ENCODE measurements around the gene ZNF227. TPM values are rescaled to one million over a fixed set of nuclear protein-coding genes. Genes with fewer than 3 reads are reported as not detected.

The ZNF227 gene
- total and polyA plus RNA-seq, 9 of the 15 experiments (the other 6 are each of a cell fraction or from before 2014, with no cell fraction given), result 3.0 to 15.1 (median 10.0) TPM

DNA sequence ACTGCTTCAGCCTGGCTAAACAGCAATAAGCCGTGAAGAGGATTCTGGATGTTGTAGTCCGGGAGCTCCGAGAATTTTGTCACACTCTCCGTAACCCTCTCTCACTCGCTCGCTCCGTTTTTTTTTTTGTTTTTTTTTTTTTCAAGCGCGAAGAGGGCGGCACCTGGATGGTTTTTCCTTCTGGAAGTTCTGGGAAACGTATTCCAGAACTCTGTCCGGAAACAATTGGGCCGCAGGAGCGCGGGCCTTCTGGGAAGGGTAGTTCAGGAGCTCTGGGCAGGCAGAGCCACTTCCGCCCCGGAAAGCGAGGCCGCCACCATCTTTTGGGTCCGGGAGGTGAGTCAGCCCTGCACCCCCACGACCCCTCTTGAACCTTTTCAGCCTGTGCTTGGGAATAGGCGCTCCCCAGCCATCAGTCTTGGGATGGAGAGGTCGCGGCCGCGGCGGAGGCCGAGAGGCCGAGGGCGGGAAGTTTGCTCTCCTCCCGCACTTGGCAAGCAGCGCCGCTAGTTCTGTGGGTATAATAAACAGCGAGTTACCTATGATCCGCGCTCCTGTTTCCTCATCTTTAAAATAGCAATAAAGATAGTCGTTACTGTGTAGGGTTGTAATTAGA, at the start of gene ZNF227 (continued):
- peak; percentile 81 for TF ChIP-seq RBBP5 (IDR thresholded peaks at IDR 0.05; ENCODE audit: borderline replicate concordance, insufficient read depth, low read length, poor library complexity, severe bottlenecking)
- TF ChIP-seq, protein P1, sequence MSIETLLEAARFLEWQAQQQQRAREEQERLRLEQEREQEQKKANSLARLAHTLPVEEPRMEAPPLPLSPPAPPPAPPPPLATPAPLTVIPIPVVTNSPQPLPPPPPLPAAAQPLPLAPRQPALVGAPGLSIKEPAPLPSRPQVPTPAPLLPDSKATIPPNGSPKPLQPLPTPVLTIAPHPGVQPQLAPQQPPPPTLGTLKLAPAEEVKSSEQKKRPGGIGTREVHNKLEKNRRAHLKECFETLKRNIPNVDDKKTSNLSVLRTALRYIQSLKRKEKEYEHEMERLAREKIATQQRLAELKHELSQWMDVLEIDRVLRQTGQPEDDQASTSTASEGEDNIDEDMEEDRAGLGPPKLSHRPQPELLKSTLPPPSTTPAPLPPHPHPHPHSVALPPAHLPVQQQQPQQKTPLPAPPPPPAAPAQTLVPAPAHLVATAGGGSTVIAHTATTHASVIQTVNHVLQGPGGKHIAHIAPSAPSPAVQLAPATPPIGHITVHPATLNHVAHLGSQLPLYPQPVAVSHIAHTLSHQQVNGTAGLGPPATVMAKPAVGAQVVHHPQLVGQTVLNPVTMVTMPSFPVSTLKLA (conservative IDR thresholded peaks at IDR 0.05), result no peak
- TF ChIP-seq ETV1 (tag; conservative IDR thresholded peaks at IDR 0.05; ENCODE audit: low read depth), result peak; percentile 64
- TF ChIP-seq SOX6 (IDR thresholded peaks at IDR 0.05), result no peak
- TF ChIP-seq, protein P2, sequence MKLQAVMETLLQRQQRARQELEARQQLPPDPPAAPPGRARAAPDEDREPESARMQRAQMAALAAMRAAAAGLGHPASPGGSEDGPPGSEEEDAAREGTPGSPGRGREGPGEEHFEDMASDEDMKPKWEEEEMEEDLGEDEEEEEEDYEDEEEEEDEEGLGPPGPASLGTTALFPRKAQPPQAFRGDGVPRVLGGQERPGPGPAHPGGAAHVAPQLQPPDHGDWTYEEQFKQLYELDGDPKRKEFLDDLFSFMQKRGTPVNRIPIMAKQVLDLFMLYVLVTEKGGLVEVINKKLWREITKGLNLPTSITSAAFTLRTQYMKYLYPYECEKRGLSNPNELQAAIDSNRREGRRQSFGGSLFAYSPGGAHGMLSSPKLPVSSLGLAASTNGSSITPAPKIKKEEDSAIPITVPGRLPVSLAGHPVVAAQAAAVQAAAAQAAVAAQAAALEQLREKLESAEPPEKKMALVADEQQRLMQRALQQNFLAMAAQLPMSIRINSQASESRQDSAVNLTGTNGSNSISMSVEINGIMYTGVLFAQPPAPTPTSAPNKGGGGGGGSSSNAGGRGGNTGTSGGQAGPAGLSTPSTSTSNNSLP (IDR thresholded peaks at IDR 0.05; ENCODE audit: borderline replicate concordance, low read depth, low read length), result no peak
- TF ChIP-seq ZNF316 (IDR thresholded peaks at IDR 0.05), result no peak
- TF ChIP-seq FOSL1 (tag; conservative IDR thresholded peaks at IDR 0.05), result peak; percentile 91
- TF ChIP-seq ZFPM2 (CRISPR knock-in tag; IDR thresholded peaks at IDR 0.05), result no peak
- TF ChIP-seq, protein P3, sequence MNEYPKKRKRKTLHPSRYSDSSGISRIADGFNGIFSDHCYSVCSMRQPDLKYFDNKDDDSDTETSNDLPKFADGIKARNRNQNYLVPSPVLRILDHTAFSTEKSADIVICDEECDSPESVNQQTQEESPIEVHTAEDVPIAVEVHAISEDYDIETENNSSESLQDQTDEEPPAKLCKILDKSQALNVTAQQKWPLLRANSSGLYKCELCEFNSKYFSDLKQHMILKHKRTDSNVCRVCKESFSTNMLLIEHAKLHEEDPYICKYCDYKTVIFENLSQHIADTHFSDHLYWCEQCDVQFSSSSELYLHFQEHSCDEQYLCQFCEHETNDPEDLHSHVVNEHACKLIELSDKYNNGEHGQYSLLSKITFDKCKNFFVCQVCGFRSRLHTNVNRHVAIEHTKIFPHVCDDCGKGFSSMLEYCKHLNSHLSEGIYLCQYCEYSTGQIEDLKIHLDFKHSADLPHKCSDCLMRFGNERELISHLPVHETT (CRISPR knock-in tag; conservative IDR thresholded peaks at IDR 0.05 in 1 of 2, IDR thresholded peaks at IDR 0.05 in 1 of 2), result peak in 1 of 2 experiments; percentile 44; a peak in 1 of 4 replicates
- TF ChIP-seq, protein P4, sequence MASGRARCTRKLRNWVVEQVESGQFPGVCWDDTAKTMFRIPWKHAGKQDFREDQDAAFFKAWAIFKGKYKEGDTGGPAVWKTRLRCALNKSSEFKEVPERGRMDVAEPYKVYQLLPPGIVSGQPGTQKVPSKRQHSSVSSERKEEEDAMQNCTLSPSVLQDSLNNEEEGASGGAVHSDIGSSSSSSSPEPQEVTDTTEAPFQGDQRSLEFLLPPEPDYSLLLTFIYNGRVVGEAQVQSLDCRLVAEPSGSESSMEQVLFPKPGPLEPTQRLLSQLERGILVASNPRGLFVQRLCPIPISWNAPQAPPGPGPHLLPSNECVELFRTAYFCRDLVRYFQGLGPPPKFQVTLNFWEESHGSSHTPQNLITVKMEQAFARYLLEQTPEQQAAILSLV (tag; IDR thresholded peaks at IDR 0.05), result no peak
- no peak for TF ChIP-seq ZNF785 (CRISPR knock-in tag; IDR thresholded peaks at IDR 0.05)
- TF ChIP-seq RB1 (IDR thresholded peaks at IDR 0.05; ENCODE audit: low read depth), result peak; percentile 83
- TF ChIP-seq NELFE (IDR thresholded peaks at IDR 0.05; ENCODE audit: insufficient read depth, insufficient read length), result no peak
- TF ChIP-seq, protein P5, sequence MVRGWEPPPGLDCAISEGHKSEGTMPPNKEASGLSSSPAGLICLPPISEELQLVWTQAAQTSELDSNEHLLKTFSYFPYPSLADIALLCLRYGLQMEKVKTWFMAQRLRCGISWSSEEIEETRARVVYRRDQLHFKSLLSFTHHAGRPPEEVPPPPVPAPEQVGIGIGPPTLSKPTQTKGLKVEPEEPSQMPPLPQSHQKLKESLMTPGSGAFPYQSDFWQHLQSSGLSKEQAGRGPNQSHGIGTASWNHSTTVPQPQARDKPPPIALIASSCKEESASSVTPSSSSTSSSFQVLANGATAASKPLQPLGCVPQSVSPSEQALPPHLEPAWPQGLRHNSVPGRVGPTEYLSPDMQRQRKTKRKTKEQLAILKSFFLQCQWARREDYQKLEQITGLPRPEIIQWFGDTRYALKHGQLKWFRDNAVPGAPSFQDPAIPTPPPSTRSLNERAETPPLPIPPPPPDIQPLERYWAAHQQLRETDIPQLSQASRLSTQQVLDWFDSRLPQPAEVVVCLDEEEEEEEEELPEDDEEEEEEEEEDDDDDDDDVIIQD (CRISPR knock-in tag; IDR thresholded peaks at IDR 0.05), result no peak
- no peak for TF ChIP-seq SP1 (CRISPR knock-in tag; IDR thresholded peaks at IDR 0.05)
- TF ChIP-seq TCFL5 (CRISPR knock-in tag; conservative IDR thresholded peaks at IDR 0.05), result no peak
